ENCODE measurements around the gene MTHFSD.

MTHFSD gene

GRCh38 chr16:86565181-86565631, 10.2 kb upstream of the MTHFSD start:
- Histone ChIP-seq H4K8ac (ENCODE audit: low read depth, low read length) (no peak overlapping the region), H3K4ac (ENCODE audit: low read depth, low read length) (no peak overlapping the region), H3K9ac (ENCODE audit: low read length) (no peak overlapping the region), H3K4me2 (ENCODE audit: low read length) (peak overlapping the region; percentile 50), H4K5ac (ENCODE audit: low read length) (no peak overlapping the region), H3K79me1 (ENCODE audit: low read length) (no peaks in the 10 kb centered on the region), H3K56ac (ENCODE audit: low read length) (peak overlapping the region; percentile 42), H3K23ac (ENCODE audit: low read length) (peak overlapping the region; percentile 80), H2AK5ac (ENCODE audit: low read length) (no peak overlapping the region), H3K27me3 (ENCODE audit: insufficient read depth, low read length, poor library complexity) (peaks cover 49% of the 10 kb centered on the region), H2BK120ac (ENCODE audit: low read depth, low read length) (no peak overlapping the region), H3K4me1 (ENCODE audit: control insufficient read depth, low read depth, low read length) (peaks cover 3% of the 10 kb centered on the region), H2BK5ac (ENCODE audit: low read length) (no peak overlapping the region), H3K18ac (ENCODE audit: low read length) (no peak overlapping the region), H3K27ac (ENCODE audit: low read depth, low read length) (no peak overlapping the region), H3K36me3 (ENCODE audit: control insufficient read depth, insufficient read depth, low read length) (no peaks in the 10 kb centered on the region), H3K4me3 (ENCODE audit: low read length) (no peak overlapping the region), H2BK15ac (replicated peaks; ENCODE audit: low read depth) (no peak overlapping the region), H3K79me2 (ENCODE audit: control insufficient read depth, insufficient read depth, low read length) (no peaks in the 10 kb centered on the region)
- peak; percentile 20 for DNase-seq
- WGBS (ENCODE audit: extremely low coverage, insufficient coverage, low lambda C conversion rate), result no CpG with 5 or more reads among the region's 16 CpGs

- no peak overlapping the region for H3K9ac ChIP-seq (ENCODE audit: low read length)
- no peak overlapping the region for H4K5ac ChIP-seq (ENCODE audit: low read length)
- no peaks in the 10 kb centered on the region for H3K79me1 ChIP-seq (ENCODE audit: low read length)
- H2AK5ac ChIP-seq (ENCODE audit: low read length), result no peak overlapping the region
- H4K8ac ChIP-seq (ENCODE audit: low read depth, low read length), result no peak overlapping the region
- H3K79me2 ChIP-seq (ENCODE audit: control insufficient read depth, insufficient read depth, low read length), result no peaks in the 10 kb centered on the region
- H3K27ac ChIP-seq (ENCODE audit: low read depth, low read length), result no peak overlapping the region
- H3K23ac ChIP-seq (ENCODE audit: low read length), result no peak overlapping the region
- peak; percentile 86 for DNase-seq
- no peak overlapping the region for H3K4ac ChIP-seq (ENCODE audit: low read depth, low read length)
- H3K4me3 ChIP-seq (ENCODE audit: low read length), result no peak overlapping the region
- H2BK15ac ChIP-seq (replicated peaks; ENCODE audit: low read depth), result no peak overlapping the region
- peaks cover 38% of the 10 kb centered on the region for H3K27me3 ChIP-seq (ENCODE audit: insufficient read depth, low read length, poor library complexity)
- no peak overlapping the region for H3K18ac ChIP-seq (ENCODE audit: low read length)
- H3K56ac ChIP-seq (ENCODE audit: low read length), result peak overlapping the region; percentile 25
- H2BK120ac ChIP-seq (ENCODE audit: low read depth, low read length), result no peak overlapping the region
- peaks cover 3% of the 10 kb centered on the region for H3K4me1 ChIP-seq (ENCODE audit: control insufficient read depth, low read depth, low read length)
- H3K36me3 ChIP-seq (ENCODE audit: control insufficient read depth, insufficient read depth, low read length), result no peaks in the 10 kb centered on the region
- WGBS (ENCODE audit: extremely low coverage, insufficient coverage, low lambda C conversion rate), result no CpG with 5 or more reads among the region's 41 CpGs
- peak overlapping the region; percentile 18 for H3K4me2 ChIP-seq (ENCODE audit: low read length)
- H2BK5ac ChIP-seq (ENCODE audit: low read length), result no peak overlapping the region
These were observed 8.7 kb upstream of the MTHFSD start for GRCh38 chr16:86563469-86564345.

- H2BK5ac ChIP-seq (ENCODE audit: low read length), result no peak overlapping the region
- no peak overlapping the region for H4K8ac ChIP-seq (ENCODE audit: low read depth, low read length)
- H2AK5ac ChIP-seq (ENCODE audit: low read length), result no peak overlapping the region
- H2BK15ac ChIP-seq (replicated peaks; ENCODE audit: low read depth), result no peak overlapping the region
- no peak overlapping the region for H2BK120ac ChIP-seq (ENCODE audit: low read depth, low read length)
- H3K23ac ChIP-seq (ENCODE audit: low read length), result no peak overlapping the region
- no peak overlapping the region for H3K4me3 ChIP-seq (ENCODE audit: low read length)
- H3K36me3 ChIP-seq (ENCODE audit: control insufficient read depth, insufficient read depth, low read length), result no peaks in the 10 kb centered on the region
- H3K4me2 ChIP-seq (ENCODE audit: low read length), result no peak overlapping the region
- H3K27me3 ChIP-seq (ENCODE audit: insufficient read depth, low read length, poor library complexity), result peaks cover 25% of the 10 kb centered on the region
- H3K4me1 ChIP-seq (ENCODE audit: control insufficient read depth, low read depth, low read length), result peaks cover 3% of the 10 kb centered on the region
- no peak overlapping the region for H4K5ac ChIP-seq (ENCODE audit: low read length)
- no peak overlapping the region for H3K56ac ChIP-seq (ENCODE audit: low read length)
- H3K79me1 ChIP-seq (ENCODE audit: low read length), result no peaks in the 10 kb centered on the region
- WGBS (ENCODE audit: extremely low coverage, insufficient coverage, low lambda C conversion rate), result no CpG with 5 or more reads among the region's 6 CpGs
- no peak overlapping the region for H3K4ac ChIP-seq (ENCODE audit: low read depth, low read length)
- no peak overlapping the region for H3K27ac ChIP-seq (ENCODE audit: low read depth, low read length)
- no peak overlapping the region for H3K18ac ChIP-seq (ENCODE audit: low read length)
- no peaks in the 10 kb centered on the region for H3K79me2 ChIP-seq (ENCODE audit: control insufficient read depth, insufficient read depth, low read length)
- DNase-seq, result no peak
- H3K9ac ChIP-seq (ENCODE audit: low read length), result no peak overlapping the region
These were observed 7.3 kb upstream of the MTHFSD start for GRCh38 chr16:86562356-86562755.

- Histone ChIP-seq H3K27ac (ENCODE audit: low read depth, low read length) (no peak overlapping the region), H3K27me3 (ENCODE audit: insufficient read depth, low read length, poor library complexity) (peaks cover 12% of the 10 kb centered on the region), H2BK15ac (replicated peaks; ENCODE audit: low read depth) (no peak overlapping the region), H2BK5ac (ENCODE audit: low read length) (no peak overlapping the region), H4K5ac (ENCODE audit: low read length) (no peak overlapping the region), H3K23ac (ENCODE audit: low read length) (no peak overlapping the region), H3K79me2 (ENCODE audit: control insufficient read depth, insufficient read depth, low read length) (no peaks in the 10 kb centered on the region), H3K36me3 (ENCODE audit: control insufficient read depth, insufficient read depth, low read length) (no peaks in the 10 kb centered on the region), H3K4me3 (ENCODE audit: low read length) (no peak overlapping the region), H3K18ac (ENCODE audit: low read length) (no peak overlapping the region), H3K4ac (ENCODE audit: low read depth, low read length) (no peak overlapping the region), H2AK5ac (ENCODE audit: low read length) (no peak overlapping the region), H3K9ac (ENCODE audit: low read length) (no peak overlapping the region), H2BK120ac (ENCODE audit: low read depth, low read length) (no peak overlapping the region), H3K4me1 (ENCODE audit: control insufficient read depth, low read depth, low read length) (peaks cover 3% of the 10 kb centered on the region), H4K8ac (ENCODE audit: low read depth, low read length) (no peak overlapping the region), H3K4me2 (ENCODE audit: low read length) (no peak overlapping the region), H3K56ac (ENCODE audit: low read length) (no peak overlapping the region), H3K79me1 (ENCODE audit: low read length) (no peaks in the 10 kb centered on the region)
- DNase-seq, result no peak
- no CpG with 5 or more reads among the region's 9 CpGs for WGBS (ENCODE audit: extremely low coverage, insufficient coverage, low lambda C conversion rate)
These were observed 4.8 kb upstream of the MTHFSD start for GRCh38 chr16:86559802-86560305.

GRCh38 chr16:86558355-86559193, 3.5 kb upstream of the MTHFSD start:
- no peaks in the 10 kb centered on the region for H3K4me1 ChIP-seq (ENCODE audit: control insufficient read depth, low read depth, low read length)
- no peak overlapping the region for H2BK15ac ChIP-seq (replicated peaks; ENCODE audit: low read depth)
- H2BK120ac ChIP-seq (ENCODE audit: low read depth, low read length), result no peak overlapping the region
- no peak overlapping the region for H3K9ac ChIP-seq (ENCODE audit: low read length)
- no peak overlapping the region for H3K4me3 ChIP-seq (ENCODE audit: low read length)
- H4K5ac ChIP-seq (ENCODE audit: low read length), result no peak overlapping the region
- H3K36me3 ChIP-seq (ENCODE audit: control insufficient read depth, insufficient read depth, low read length), result no peaks in the 10 kb centered on the region
- no peak overlapping the region for H3K27ac ChIP-seq (ENCODE audit: low read depth, low read length)
- H3K4ac ChIP-seq (ENCODE audit: low read depth, low read length), result no peak overlapping the region
- no peak for DNase-seq
- H3K27me3 ChIP-seq (ENCODE audit: insufficient read depth, low read length, poor library complexity), result peaks cover 3% of the 10 kb centered on the region
- no peak overlapping the region for H3K56ac ChIP-seq (ENCODE audit: low read length)
- H4K8ac ChIP-seq (ENCODE audit: low read depth, low read length), result no peak overlapping the region
- H3K23ac ChIP-seq (ENCODE audit: low read length), result no peak overlapping the region
- no peak overlapping the region for H2BK5ac ChIP-seq (ENCODE audit: low read length)
- H2AK5ac ChIP-seq (ENCODE audit: low read length), result no peak overlapping the region
- H3K18ac ChIP-seq (ENCODE audit: low read length), result no peak overlapping the region
- no peak overlapping the region for H3K4me2 ChIP-seq (ENCODE audit: low read length)
- peaks cover 2% of the 10 kb centered on the region for H3K79me1 ChIP-seq (ENCODE audit: low read length)
- no CpG with 5 or more reads among the region's 28 CpGs for WGBS (ENCODE audit: extremely low coverage, insufficient coverage, low lambda C conversion rate)
- H3K79me2 ChIP-seq (ENCODE audit: control insufficient read depth, insufficient read depth, low read length), result no peaks in the 10 kb centered on the region
